ENCODE measurements around the gene RNU5B-1.
A peak's percentile ranks its signal among the peaks of the same experiment; 100 is the strongest.

RNU5B-1 gene

DNA sequence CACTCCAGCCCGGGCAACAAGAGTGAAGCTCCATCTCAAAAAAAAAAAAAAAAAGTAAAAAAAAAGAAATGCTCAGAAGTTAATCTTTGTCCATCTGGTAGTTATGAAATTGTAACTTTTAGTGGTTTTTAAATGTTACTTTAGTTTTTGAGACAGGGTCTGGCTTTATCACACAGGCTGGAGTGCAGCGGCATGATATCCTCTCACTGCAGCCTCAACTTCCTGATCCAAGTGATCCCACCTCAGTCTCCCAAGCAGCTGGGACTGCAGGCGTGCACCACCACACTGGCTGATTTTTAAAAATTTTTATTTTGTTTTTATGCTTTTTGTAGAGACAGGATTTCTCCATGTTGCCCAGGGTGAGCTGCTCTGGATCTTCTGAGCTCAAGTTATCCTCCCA is 1.3 kb downstream of the RNU5B-1 start:
- H3K4me1 ChIP-seq: peaks cover 43% of the 10 kb centered on the region
- H3K36me3 ChIP-seq: no peaks in the 10 kb centered on the region
- H3K27ac ChIP-seq: no peak overlapping the region
- H3K27me3 ChIP-seq: no peaks in the 10 kb centered on the region
- H3K4me3 ChIP-seq: no peak overlapping the region
- 0 out of 2 replicates have a peak overlapping the region, but pooled peaks have one; percentile 50 for H3K9ac ChIP-seq
- H4K20me1 ChIP-seq: no peaks in the 10 kb centered on the region
- H3K9me3 ChIP-seq: peaks cover 6% of the 10 kb centered on the region; the same call in 1 of the 2 replicates
- H3K4me2 ChIP-seq: peak overlapping the region; percentile 80
- no peak for TF ChIP-seq Cebpa-rat (IDR thresholded peaks at IDR 0.05)

DNA sequence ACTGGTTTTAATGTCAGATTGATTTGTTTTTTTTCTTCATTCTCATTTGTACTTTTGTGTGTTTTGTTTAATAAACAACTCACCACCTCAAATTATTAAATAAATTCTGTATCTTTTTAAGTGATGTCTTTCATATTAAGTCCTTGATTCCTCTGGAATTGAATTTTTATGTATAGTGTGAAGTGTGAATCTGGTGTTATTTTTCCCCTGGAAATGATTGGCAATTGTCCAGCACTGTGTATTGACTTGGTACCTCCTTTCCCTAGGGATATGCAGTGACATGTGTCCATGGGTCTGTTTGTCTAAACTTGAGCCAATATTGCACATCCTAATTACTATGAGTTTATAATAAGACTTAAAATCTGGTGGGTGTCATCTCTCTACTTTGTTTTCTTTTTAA is 2.1 kb downstream of the RNU5B-1 start:
- no peak for TF ChIP-seq Cebpa-rat (IDR thresholded peaks at IDR 0.05)
- peaks cover 43% of the 10 kb centered on the region for H3K4me1 ChIP-seq
- H3K36me3 ChIP-seq: no peaks in the 10 kb centered on the region
- H3K4me3 ChIP-seq: no peak overlapping the region
- no peaks in the 10 kb centered on the region; the same call in 1 of the 2 replicates for H3K9me3 ChIP-seq
- H4K20me1 ChIP-seq: no peaks in the 10 kb centered on the region
- H3K27me3 ChIP-seq: no peaks in the 10 kb centered on the region
- H3K27ac ChIP-seq: no peak overlapping the region
- no peak overlapping the region for H3K9ac ChIP-seq
- H3K4me2 ChIP-seq: no peak overlapping the region

DNA sequence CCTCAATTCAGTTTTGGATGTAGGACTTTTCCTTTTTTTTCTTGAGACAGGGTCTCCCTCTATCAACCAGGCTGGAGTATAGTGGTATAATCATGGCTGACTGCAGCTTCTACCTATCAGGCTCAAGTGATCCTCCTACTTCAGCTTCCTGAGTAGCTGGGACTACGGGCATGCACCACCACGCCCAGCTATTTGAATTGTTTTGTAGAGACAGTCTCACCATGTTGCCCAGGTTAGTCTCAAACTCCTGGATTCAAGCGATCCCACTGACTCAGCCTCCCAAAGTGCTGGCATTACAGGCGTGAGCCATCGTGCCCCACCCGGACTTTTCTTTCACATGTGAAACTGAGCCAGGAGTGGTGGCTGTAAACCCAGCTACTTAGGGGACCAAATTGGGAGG is 3.5 kb downstream of the RNU5B-1 start:
- Histone ChIP-seq H3K9ac (no peak overlapping the region), H3K36me3 (no peaks in the 10 kb centered on the region), H3K27ac (no peak overlapping the region), H4K20me1 (no peaks in the 10 kb centered on the region), H3K9me3 (no peaks in the 10 kb centered on the region), H3K4me2 (no peak overlapping the region), H3K4me1 (peaks cover 32% of the 10 kb centered on the region), H3K27me3 (no peaks in the 10 kb centered on the region), H3K4me3 (no peak overlapping the region)
- no peak for TF ChIP-seq Cebpa-rat (IDR thresholded peaks at IDR 0.05)

DNA sequence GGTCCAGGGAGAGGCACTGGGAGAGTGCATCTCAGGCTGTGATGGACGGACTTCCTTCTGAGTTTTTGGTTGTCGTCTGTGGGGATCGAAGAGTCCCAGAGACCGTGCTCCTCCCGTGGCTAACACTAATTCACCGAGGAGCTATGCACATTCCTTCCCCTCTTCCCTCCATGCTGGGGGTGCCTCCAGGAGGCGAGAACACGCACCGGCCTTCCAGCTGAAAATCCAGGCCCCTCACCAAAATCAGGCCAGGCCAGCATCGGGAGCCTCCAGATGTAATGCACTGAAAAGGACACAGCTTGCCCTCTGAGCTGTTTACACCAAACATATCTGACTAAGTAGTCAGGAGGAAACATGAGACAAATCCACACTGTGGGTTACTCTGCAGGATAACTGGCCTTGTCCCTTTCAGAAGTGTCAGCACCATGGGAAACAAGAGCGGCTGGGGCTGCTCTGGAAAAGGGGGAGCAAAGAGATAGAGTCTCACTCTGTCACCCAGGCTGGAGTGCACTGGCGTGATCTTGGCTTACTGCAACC is 5.5 kb downstream of the RNU5B-1 start:
- H4K20me1 ChIP-seq: no peaks in the 10 kb centered on the region
- H3K4me2 ChIP-seq: no peak overlapping the region
- H3K4me1 ChIP-seq: peaks cover 22% of the 10 kb centered on the region
- H3K9me3 ChIP-seq: no peaks in the 10 kb centered on the region
- H3K27ac ChIP-seq: no peak overlapping the region
- no peak for TF ChIP-seq Cebpa-rat (IDR thresholded peaks at IDR 0.05)
- no peak overlapping the region for H3K4me3 ChIP-seq
- H3K9ac ChIP-seq: no peak overlapping the region
- H3K36me3 ChIP-seq: no peaks in the 10 kb centered on the region
- H3K27me3 ChIP-seq: no peaks in the 10 kb centered on the region

DNA sequence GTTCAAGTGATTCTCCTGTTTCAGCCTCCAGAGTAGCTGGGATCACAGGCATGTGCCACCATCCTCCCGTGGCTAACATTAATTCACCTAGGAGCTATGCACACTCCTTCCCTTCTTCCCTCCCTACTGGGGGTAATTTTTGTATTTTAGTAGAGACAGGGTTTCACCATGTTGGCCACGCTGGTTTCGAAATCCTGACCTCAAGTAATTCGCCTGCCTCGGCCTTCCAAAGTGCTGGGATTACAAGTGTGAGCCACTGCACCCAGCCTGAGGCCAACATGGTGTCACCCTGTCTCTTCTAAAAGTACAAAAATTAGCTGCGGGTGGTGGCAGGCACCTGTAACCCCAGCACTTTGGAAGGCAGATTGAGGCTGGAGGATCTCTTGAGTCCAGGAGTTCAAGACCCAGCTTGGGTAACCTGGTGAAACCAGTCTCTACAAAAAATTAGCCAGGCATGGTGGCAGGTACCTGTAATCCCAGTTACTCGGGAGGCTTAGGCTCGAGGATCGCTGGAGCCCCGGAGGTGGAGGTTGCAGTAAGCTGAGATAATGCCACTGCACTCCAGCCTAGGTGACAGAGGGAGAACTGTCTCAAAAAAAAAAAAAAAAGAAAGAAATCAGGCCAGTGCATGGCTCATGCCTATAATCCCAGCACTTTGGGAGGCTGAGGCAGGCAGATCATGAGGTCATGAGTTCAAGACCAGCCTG is 6.1 kb downstream of the RNU5B-1 start:
- Histone ChIP-seq H3K4me3 (no peak overlapping the region), H3K4me2 (no peak overlapping the region), H3K27me3 (no peaks in the 10 kb centered on the region), H3K9me3 (no peaks in the 10 kb centered on the region), H3K9ac (no peak overlapping the region), H3K4me1 (peaks cover 16% of the 10 kb centered on the region), H3K36me3 (no peaks in the 10 kb centered on the region), H3K27ac (no peak overlapping the region), H4K20me1 (no peaks in the 10 kb centered on the region)
- TF ChIP-seq Cebpa-rat (IDR thresholded peaks at IDR 0.05): no peak

DNA sequence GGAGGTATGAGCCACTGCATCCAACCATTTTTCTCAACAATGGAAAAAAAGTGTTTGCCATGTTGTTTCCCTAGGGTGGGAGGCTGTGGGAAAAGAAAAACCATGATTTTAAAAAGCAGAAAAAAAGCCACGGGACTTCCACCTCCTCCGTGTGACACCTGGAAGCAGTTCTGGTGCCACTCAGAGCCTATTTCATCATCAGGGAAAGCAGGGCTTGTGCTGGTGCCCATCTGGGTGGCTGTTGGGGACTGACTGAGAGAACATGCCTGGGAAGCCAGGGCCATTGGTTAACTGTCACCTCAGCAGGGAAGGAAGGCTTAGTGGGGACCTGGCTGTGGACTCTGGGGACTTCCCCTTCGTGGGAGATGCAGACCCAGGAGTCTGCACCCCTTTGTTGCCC is 7.3 kb downstream of the RNU5B-1 start:
- H3K36me3 ChIP-seq: no peaks in the 10 kb centered on the region
- no peak overlapping the region for H3K27ac ChIP-seq
- H3K4me2 ChIP-seq: no peak overlapping the region
- no peak for TF ChIP-seq Cebpa-rat (IDR thresholded peaks at IDR 0.05)
- no peak overlapping the region for H3K4me3 ChIP-seq
- H3K9me3 ChIP-seq: no peaks in the 10 kb centered on the region
- no peak overlapping the region for H3K9ac ChIP-seq
- peaks cover 4% of the 10 kb centered on the region; the same call in 1 of the 2 replicates for H3K4me1 ChIP-seq
- H3K27me3 ChIP-seq: no peaks in the 10 kb centered on the region
- H4K20me1 ChIP-seq: no peaks in the 10 kb centered on the region

DNA sequence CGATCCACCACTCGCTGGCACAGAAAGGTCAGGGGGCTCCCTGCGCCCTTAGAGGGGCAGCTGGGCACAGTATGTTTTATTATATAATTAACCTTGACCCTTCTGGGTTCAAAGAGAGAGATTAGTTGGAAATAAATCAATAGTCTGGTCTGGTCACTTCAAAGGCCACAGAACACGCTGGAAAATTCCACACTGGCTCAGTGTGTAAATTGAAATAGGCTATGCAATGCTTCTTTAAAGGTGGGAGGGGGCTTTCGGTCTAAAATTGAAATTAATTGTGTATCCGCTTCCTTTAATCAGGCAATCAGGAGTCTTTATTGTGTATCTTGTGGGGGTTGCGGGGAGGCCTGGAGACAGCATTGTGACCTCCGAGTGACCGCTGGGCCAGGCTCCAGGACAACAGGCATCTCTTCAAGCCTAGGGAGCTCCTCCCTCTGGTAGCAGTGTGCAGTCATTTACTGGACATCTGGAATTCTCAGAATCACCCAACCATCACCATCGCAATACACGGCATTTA is 8.0 kb downstream of the RNU5B-1 start:
- no peak for TF ChIP-seq Cebpa-rat (IDR thresholded peaks at IDR 0.05)
- Histone ChIP-seq H3K27ac (no peak overlapping the region), H3K9ac (no peak overlapping the region), H3K36me3 (no peaks in the 10 kb centered on the region), H3K9me3 (no peaks in the 10 kb centered on the region), H4K20me1 (no peaks in the 10 kb centered on the region), H3K4me3 (no peak overlapping the region), H3K27me3 (no peaks in the 10 kb centered on the region), H3K4me1 (0 out of 2 replicates have a peak, but pooled peaks cover 4% of the 10 kb centered on the region), H3K4me2 (no peak overlapping the region)

DNA sequence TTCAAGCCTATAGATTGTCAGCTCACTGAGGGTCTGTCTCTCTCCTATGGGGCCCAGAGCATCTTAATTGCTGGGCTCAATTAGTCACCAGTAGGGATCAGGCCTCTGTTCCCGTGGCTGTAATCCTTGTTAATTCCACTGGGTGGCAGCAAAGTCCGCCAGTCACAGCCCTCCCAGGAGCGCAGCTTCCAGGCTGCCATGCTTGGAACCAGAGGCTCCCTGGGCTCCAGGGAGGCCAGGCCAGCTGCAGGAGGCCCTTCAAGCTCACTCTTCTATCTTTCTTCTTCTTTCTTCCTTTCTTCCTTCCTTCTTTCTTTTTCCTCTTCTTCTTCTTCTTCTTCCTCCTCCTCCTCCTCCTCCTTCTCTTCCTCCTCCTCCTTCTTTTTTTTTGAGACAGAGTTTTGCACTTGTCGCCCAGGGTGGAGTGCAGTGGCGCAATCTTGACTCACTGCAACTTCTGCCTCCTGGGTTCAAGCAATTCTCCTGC is 14.4 kb downstream of the RNU5B-1 start:
- no peak overlapping the region for H3K4me2 ChIP-seq
- H3K36me3 ChIP-seq: no peaks in the 10 kb centered on the region
- H3K4me3 ChIP-seq: no peak overlapping the region
- H3K4me1 ChIP-seq: no peaks in the 10 kb centered on the region
- H3K9ac ChIP-seq: no peak overlapping the region
- H3K27ac ChIP-seq: no peak overlapping the region
- no peaks in the 10 kb centered on the region for H4K20me1 ChIP-seq
- no peaks in the 10 kb centered on the region for H3K27me3 ChIP-seq
- TF ChIP-seq Cebpa-rat (IDR thresholded peaks at IDR 0.05): no peak
- no peaks in the 10 kb centered on the region for H3K9me3 ChIP-seq

DNA sequence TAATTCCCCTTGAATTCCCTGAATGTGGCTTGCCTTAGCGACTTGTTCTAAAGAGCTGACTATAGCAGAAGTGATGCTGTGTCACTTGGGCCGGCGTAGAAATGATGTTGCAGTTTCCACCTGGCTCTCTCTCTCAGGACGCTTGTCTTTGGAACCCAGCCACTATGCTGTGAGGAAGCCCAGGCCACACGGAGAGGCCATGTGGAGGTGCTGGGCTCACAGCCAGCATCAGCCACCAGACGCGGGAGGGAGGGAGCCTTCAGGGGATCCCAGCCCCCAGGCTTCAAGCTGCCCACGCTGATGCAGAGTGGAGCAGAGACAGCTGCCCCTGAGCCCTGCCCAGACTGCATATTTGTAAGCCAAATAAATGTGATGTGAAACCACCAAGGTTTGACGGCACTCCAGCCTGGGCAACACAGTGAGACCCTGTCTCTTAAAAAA is 18.6 kb downstream of the RNU5B-1 start:
- no peaks in the 10 kb centered on the region for H3K27me3 ChIP-seq
- no peak overlapping the region for H3K9ac ChIP-seq
- H3K9me3 ChIP-seq: no peaks in the 10 kb centered on the region
- H3K27ac ChIP-seq: no peak overlapping the region
- no peaks in the 10 kb centered on the region for H3K36me3 ChIP-seq
- H3K4me3 ChIP-seq: no peak overlapping the region
- H4K20me1 ChIP-seq: no peaks in the 10 kb centered on the region
- peaks cover 24% of the 10 kb centered on the region for H3K4me1 ChIP-seq
- TF ChIP-seq Cebpa-rat (IDR thresholded peaks at IDR 0.05): no peak
- H3K4me2 ChIP-seq: no peak overlapping the region

DNA sequence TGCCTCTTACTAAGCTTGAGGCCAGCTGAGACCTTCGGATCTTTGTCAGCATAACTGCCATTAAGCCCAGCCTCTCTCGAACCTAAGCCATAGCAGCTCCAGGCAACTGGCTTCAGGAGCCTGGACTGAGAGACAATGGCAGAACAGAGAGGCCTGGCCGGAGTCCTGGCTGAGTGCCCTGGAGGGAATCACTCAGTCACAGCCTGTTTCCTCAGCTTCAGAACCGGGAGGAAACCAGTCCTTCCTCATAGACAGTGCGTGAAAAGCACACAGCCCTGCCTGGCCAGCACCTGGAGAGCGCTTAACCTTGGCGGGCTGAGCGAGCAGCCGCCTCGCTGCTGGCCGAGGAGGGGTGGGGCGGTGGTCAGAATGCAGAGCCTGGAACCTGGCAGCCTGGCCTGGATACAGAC is 21.6 kb downstream of the RNU5B-1 start:
- Histone ChIP-seq H3K27ac (no peak overlapping the region), H3K36me3 (no peaks in the 10 kb centered on the region), H3K27me3 (no peaks in the 10 kb centered on the region), H3K9ac (no peak overlapping the region), H3K9me3 (no peaks in the 10 kb centered on the region), H3K4me3 (no peak overlapping the region), H3K4me2 (peak overlapping the region; percentile 72), H4K20me1 (no peaks in the 10 kb centered on the region; the same call in 1 of the 2 replicates), H3K4me1 (peaks cover 39% of the 10 kb centered on the region)
- no peak for TF ChIP-seq Cebpa-rat (IDR thresholded peaks at IDR 0.05)
